TTC549 (cell line): ENCODE measurements around the gene GNG13.

ENCODE experiments used
- FAIRE-seq: peaks from 2 replicates; lab custom pipeline; 2012; peaks lifted over from hg19 to GRCh38; lab: Jason Lieb, UNC

The GNG13 gene

DNA sequence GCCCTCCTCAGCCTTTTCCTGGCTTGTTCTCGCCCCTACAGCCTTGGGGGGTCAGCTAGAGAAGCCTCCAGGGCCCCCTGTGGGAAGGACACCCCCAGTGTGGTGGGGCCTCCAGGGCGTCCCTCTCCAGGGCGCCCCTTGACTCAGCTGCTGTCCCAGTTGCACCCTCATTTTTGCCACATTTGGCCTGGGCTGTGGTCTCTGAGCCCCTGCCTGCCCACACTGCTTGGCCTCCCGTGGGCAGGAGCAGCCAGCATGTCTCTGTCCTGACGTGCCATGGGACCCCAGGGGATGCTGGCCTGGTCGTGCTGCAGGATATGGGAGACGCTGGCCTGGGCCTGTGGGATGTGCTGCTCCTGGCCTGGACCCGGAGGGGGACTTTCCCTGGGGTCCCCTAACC is 7.1 kb downstream of the GNG13 start:
- no peak for FAIRE-seq

DNA sequence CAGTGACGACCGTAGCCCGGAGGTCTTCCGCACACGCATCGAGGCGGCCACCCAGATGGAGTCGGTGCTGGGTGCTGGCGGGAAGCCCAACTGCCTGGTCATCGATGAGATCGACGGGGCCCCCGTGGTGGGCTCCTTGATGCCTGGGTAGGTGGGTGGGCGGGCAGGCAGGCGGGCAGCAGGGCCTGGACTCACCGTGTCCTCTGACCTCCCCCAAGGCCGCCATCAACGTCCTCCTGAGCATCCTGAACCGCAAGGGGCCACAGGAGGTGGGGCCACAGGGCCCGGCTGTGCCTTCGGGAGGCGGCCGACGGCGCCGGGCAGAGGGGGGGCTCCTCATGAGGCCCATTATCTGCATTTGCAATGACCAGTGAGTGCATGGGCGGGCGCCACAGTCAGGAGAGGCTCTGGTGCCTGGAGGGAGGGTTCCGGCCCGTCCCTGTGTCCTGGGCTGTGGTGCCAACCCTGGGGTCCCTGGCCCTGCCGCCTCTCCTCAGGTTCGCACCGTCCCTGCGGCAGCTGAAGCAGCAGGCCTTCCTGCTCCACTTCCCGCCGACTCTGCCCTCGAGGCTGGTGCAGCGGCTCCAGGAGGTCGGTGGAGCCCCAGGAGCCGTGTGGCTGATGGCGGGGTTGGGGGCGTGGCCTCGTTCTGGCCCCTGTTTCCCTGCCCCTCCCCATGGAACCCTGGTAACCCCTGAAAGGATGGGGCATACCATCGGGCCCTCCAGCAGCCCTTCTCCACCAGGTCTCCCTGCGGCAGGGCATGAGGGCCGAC is 8.1 kb downstream of the GNG13 start:
- FAIRE-seq: no peak

DNA sequence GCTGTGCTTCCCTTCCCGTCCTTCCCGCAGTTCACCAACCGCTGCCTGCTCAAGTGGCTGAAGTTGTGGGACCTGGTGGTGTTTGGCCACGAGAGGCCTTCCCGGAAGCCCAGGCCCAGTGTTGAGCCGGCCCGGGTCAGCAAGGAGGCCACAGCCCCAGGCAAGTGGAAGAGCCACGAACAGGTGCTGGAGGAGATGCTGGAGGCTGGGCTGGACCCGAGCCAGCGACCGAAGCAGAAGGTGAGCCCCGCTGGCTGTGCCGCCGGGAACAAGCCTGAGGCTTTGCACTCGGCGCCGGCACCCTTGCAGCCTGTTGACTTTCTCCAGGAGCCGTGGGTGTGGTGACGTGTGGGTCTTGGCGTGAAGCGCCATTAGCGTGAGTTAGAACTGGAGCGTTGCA is 9.4 kb downstream of the GNG13 start:
- FAIRE-seq: no peak

DNA sequence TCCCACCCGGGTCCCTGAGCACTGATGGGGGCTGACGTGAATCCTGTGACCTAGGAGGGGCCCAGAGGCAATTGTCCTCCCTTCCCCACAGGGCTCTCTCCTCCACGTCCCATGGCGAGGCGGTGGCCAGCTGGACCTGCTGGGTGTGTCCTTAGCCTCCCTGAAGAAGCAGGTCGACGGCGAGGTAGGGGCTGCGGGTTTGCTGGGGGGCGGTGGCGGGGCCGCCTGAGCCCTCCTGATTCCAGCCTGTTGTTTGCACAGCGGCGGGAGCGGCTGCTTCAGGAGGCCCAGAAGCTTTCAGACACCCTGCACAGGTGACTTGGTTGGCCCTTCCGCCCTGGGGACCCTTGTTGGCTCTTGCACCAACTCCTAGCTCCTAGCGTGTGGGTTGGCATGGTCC is 10.4 kb downstream of the GNG13 start:
- FAIRE-seq: no peak

DNA sequence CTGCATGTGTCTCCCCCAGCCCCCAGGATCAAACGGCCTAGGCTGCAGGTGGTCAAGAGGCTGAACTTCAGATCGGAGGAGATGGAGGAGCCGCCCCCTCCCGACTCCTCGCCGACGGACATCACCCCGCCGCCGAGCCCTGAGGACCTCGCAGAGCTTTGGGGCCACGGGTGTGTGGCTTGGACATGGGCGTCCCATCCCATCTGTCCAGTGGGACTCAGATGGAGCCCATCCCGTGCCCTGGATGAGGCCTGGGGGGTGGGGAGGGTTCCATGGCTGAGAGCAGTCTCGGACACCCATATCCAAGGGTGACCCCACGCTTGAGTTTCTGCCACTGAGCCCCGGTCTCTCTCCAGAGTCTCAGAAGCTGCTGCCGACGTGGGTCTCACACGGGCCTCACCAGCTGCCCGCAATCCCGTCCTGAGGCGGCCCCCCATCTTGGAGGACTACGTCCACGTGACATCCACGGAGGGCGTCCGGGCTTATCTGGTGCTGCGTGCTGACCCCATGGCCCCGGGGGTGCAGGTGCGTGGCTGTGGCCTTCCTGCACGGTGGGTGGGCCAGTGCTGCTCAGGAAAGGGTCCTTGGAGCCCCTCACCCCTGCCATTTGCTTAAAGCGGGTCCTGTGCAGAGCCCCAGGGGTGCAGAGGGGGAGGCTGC is 11.2 kb downstream of the GNG13 start:
- no peak for FAIRE-seq

DNA sequence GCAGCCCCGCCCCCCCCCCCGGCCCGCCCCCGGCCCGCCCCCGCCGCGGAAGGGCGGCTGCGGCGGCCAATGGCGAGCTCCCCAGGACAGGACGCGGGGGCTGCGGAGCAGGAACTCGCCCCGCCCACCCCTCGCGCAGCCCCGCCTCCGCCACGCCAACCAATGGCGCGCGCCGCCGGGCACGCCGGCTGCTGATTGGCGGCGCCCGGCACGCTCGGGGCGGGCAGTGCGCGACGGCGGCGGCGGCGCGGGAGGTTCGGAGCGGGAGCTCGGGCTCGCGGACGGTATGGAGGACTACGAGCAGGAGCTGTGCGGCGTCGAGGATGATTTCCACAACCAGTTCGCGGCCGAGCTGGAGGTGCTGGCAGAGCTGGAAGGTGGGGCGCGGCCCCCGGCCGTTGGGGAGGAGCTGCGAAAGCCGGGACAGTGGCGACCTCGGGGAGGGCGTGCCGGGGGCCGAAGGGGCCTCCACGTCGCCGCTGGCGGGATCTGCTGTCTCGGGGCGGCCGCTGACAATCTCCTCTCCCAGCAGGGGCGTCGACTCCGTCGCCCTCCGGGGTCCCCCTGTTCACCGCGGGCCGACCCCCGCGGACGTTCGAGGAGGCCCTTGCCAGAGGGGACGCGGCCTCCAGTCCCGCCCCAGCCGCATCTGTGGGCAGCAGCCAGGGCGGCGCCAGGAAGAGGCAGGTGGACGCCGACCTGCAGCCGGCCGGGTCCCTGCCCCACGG is 12.0 kb downstream of the GNG13 start, which contains the start of gene CHTF18:
Gene CHTF18 (plus strand): TSS at position 222 of the 728 bp plus-strand sequence. CDS start 65 bp downstream, at position 287.
- FAIRE-seq: no peak

DNA sequence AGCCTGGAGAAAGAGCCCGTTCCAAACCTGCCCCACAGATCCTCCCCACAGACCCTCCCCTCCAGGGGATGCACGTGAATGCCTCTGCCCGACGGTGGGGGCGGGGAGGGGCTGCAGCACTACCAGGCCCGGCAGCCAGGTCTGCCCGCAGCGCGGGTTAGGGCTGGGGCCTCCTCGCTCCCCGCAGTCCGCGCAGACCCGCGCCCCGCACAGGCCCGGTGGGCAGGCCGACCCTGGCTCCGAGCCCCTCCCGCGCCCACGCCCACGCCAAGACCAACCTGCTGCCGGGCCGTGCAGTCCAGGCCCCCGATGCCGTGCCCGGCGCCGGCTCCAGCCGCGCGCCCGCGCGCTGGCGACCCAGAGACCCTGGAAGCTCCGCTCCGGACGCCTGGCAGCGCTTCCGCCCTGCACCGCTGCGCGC is 12.5 kb downstream of the GNG13 start, which contains the start of gene RPUSD1:
Gene RPUSD1 (minus strand): TSS at position 404 of the 421 bp plus-strand sequence. CDS start 644 bp downstream, outside the sequence.
- no peak for FAIRE-seq

DNA sequence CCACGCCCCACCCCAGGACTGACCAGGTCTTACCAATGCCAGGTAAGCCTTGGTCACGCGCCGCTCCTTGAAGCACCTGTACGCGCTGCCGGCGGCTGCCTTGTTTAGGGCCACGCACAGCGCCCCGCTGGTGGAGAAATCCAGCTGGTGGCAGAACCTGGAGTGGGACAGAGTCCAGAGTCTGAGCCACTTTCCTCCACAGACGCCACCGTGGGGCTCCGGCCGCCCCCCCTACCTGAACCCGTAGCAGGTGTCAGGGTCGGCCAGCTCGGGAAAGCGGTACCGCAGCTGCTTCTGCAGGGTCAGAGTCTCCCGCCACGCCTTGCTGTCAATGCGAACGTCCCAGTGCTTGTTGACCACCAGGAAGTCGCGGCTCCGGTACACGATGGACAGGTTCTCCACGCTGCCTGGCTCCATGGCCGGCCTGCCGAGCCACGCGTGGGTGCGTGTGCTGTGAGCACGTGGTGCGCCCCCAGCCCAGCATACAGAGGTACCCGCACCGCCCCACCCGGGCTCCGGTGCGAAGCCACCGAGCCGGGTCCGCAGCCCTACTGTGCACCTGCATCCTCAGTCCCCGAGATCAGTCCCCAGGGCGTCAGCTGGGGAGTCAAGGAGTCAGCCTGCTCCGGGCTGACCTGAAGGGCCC is 13.1 kb downstream of the GNG13 start:
- FAIRE-seq: no peak

DNA sequence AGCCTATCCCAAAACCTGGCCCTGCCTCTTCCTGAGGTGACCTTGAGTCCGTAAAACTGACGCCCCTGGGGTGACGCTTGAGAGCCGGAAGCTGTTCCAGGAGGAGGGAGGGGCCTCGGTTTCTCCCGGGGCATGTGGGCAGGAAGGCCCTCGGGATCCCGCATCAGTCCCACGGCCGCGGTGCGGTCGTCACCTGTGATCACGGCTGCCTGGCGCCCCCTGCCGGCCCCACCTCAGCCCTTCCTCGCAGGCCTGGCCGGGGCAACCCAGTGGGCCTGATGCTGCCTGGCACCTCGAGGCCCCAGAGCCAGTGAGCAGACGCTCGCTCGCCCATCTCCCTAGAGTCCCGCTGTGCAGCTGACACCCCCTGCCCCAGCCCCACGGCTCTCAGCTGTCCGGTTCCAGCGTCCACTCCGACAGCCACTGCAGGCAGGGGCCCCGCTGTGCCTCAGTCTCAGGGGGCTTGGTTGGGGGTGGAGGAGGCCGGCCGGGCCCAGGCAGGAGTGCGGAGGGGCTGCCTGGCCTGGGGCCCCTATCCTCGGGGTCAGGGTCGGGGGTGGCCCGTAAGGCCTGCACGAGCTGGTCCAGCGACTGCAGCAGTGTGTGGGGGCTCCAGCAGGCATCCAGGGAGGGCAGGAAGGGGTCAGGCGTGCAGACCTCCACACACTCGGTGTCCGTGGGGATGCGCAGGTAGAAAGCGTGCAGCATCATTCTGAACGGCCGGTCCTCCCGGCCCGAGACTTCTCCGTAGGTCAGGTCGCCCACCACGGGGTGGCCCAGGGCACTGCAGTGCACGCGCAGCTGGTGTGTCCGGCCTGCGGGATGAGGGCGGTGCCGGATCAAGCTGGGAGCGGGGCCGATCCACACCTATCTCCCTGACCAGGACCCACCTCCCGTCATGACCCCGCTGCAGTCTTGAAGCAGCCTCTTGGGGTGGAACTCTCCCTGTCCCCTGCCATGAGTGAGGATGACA is 14.7 kb downstream of the GNG13 start:
- FAIRE-seq: no peak

DNA sequence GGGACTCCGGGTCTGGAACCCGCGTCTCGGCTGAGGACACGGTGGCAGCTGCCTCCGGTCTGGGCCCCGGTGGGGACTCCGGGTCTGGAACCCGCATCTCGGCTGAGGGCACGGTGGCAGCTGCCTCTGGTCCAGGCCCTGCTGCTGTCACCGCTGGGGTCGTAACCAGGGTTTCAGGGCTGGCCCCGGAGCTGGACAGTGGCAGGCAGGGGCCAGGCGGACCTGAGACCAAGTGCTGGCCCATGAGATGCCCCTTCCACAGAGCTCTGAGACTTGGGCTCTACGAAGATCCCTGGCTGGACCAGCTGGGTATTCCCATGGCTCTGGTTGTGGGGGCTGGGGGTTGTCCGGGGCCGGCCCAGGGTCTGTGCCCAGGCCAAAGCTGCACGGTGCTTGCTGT is 16.1 kb downstream of the GNG13 start:
- FAIRE-seq: no peak

DNA sequence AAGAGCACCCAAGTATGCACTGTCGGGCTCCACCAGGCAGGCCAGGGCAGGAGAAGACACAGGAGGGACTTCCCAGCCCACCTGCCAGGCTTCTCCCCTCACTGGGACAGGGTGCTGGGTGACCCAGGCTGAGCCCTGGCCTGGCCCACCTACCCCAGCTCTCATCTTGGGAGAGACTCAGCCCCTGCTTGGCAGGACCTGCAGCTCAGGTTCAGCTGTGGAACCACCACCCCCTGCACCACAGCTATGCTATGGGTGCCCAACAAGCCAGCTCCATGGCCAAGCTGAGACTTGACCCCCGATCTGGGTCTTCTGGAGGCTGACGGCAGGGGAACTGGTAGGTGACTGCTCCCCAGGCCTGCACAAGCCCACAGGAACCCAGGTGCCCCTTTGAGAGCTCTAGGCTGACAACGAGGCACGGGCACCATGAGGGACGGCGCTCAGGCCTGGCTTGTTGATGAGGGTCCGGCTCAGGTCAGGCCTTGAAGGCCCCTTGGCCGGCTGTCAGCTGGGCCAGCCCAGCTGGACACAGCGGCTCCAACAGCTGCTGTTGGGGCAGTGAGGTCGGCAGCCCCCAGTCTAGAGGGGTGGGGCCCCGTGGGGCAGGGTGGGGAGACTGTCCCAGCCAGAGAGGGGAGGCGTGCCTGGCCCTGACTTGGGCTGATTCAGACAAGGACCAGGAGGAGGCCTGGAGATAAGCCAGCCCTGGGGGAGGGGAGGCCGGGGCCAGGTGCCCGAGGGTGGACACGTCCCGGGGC is 17.0 kb downstream of the GNG13 start:
- FAIRE-seq: no peak

DNA sequence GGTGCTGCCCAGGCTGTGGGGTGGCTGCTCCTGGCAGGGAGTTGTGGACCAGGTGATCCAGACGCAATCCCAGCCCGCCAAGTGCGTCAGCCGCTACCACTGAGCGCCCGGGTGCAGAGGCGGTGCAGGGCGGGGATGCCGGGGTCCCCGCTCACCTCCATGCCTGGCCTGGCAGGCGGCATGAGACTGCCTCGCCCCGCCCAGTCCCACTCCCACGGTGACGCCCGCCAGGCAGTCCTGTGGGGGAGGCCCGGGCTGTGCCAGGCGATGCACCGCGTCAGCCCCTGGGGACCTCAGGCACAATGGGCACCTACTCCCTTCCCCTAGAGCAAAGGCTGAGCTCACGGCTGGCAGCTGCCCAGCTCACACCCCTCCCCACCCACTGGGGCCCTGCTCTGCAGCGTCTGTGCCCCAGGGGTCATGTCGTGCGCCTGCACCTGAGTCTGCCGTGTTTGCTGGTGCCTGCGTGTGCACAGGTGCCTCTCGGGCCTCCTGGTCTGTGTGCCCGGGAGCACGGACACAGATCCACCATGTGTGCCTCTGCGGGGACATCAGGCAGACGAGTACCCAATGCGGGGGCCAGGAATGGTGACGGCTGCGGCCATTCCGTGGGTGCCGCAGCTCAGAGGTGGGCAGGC is 17.6 kb downstream of the GNG13 start:
- no peak for FAIRE-seq

DNA sequence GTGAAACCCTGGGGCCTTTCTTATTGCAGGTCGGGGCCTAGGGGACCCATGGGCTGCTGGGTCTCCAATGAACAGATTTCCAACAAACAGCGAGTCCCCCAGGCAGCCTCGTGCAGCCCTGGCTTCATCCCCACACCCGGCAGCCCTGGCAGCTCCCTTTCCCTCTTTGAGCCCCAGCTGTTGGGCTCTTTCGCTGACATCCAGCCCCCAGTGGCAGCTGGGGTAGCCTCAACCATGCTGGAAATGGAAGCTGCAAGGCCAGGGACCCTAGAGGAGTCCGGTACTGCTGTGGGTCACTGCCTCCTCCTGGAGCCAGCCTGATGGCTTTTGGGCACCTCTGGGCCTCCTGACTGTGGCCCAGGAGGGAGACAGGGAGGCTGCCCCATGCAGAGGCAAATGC is 18.3 kb downstream of the GNG13 start:
- FAIRE-seq: no peak

DNA sequence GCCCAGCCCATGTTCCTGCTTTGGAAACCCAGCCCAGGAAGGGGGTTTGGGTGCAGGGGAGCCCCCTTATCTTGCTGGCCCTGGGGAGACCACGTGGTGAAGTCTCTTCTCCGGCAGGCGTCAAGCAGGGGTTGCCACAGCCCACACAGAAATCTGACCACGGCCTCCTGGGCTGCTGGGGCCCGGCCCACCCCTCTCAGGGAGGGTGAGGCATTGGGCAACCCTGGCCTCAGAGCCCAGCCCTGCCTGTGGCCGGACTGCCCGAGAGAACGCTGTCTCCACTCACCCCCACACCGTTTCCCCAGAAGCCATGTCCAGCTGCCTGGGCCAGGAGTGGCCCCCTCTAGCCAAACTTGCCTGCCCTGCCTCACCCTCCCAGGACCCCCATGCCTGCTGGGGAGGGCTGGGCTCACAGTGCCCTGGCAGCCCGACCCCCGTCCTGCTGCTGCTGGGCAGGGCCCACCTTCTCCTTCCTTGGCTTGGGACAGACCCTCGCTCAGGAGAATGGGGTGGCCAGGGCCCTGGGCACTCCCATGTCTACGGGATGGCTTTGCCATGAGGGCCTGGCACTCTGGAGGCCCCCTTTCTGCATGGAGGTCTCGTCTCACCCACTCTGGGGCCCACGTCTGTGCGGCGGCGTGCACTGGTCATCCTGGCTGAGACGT is 19.1 kb downstream of the GNG13 start:
- no peak for FAIRE-seq

DNA sequence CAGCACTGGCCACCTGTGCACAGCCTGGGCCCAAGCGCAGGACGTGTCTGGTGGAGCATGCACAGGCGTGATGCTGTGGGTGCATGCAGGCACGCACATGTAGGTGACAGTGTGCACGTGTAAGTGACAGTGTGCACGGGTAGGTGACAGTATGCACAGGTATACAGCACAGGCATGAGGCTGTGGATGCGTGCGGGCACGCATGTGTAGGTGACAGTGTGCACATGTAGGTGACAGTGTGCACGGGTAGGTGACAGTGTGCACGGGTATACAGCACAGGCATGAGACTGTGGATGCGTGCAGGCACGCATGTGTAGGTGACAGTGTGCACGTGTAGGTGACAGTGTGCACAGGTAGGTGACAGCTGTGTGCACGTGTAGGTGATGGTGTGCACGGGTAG is 20.2 kb downstream of the GNG13 start:
- FAIRE-seq: no peak

DNA sequence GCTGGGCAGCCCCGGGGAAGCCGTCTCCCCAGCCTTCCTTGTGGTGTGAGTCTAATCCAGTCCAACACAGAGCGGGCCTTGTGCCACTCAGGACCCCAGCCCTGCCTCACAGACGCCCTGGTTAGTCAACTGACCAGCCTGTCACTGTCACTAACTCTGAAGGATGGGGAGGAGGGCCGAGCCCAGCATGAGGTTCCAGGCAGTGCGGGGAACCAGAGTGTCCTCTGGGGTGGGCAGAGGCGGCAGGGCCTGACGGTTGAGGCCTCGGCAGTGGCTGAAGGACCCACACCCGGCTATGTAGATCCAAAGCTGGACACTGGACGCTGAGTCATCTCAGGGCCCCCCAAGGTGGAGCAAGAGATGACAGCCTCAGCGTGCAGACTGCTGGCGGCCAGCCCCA is 21.0 kb downstream of the GNG13 start:
- FAIRE-seq: no peak

DNA sequence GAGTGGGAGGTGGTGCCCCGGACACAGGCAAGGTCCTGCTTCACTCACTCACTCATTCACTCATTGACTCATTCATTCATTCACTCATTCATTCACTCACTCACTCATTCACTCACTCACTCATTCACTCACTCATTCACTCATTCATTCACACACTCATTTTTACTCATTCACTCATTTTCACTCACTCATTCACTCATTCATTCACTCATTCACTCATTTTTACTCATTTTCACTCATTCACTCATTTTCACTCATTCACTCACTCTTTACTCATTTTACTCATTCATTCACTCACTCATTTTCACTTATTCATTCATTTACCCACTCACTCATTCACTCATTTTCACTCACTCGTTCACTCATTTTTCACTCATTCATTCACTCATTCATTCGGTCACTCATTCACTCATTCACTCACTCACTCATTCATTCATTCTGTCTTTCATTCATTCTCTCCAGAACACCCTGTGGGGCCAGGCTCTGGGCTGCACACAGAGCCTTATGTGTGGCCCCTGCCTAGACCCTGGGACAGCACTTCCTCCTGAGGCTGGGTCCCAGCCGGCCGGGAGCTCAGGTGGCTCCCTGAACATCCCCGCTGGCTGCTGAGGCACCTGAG is 21.5 kb downstream of the GNG13 start:
- no peak for FAIRE-seq

DNA sequence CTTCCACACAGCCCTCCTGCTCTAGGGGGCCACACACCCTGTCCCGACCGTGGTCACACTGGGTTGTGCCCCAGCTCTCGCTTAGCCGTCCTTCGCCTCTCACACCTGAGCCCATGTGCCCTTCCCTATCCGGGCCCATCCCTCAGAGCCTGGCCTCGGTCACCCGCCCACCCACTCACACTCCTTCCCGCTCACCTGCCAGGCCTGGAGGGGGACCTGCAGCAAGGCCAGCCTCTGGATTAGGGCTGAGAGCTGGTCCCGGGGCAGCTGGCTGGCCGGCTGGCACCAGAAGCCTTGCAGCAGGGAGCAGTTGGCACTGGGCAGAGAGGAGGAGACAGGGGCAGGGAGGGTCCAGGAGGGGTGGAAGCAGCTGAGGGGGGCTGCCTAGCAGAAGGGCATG is 22.1 kb downstream of the GNG13 start:
- no peak for FAIRE-seq

DNA sequence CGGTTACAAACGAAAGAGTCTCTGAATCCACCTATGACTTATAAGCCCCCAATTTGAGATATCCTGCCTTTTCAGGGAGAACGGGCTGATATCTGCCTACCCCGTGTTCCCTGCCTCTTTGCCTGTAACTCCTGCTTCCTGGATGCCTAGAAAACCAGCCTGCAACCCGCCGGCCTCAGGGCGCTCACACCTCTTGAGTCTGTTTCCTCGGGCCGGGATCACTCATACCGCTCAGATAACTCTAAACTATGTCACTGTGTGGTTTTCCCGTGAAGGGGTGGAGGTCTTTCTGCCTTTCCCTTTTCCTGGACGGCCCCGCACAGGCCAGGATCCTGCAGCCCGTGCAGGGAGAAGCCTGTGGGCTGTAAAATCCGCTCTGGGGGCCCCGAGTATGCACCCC is 22.7 kb downstream of the GNG13 start:
- no peak for FAIRE-seq
